NT2/D1 (cell line): ENCODE data around the gene MUC5AC.
"Not testable (repeated sequence)": the region's sequence is repeated elsewhere in the genome, so short reads cannot be mapped to it uniquely, and the experiment has no call there.

ENCODE experiments used
- SUZ12 ChIP-seq: IDR thresholded peaks from 2 replicates; pipeline ENCODE4 v1.6.1; 2011; ENCODE audit not compliant: insufficient read length, insufficient read depth; ENCODE audit errors: extremely low read depth
- YY1 ChIP-seq: IDR thresholded peaks from 2 replicates; pipeline ENCODE4 v1.6.1; 2011; ENCODE audit not compliant: insufficient read length, insufficient read depth

- TF ChIP-seq SUZ12, YY1: not testable (repeated sequence)
Measured at GRCh38 chr11:1215826-1216225, 58.1 kb downstream of the MUC5AC start.
